Gastrocnemius medialis (tissue), 4 donors: ENCODE results near the gene CAMSAP1.

Experiments
- POLR2A ChIP-seq, 2 donors: fragments of 450-650 bp; IDR thresholded peaks; one replicate each; pipeline ENCODE4 v1.6.1; 2017; ENCODE audit warnings: antibody characterized with exemption in 2 of 2, mild to moderate bottlenecking in 2 of 2, moderate library complexity in 2 of 2
- TF ChIP-seq, protein P1 (sequence below), 5 experiments: fragments of 450-650 bp in 3 of 5; fragments of 200-600 bp in 2 of 5; sonication (generic) in 2 of 5; IDR thresholded peaks in 4 of 5; conservative IDR thresholded peaks in 1 of 5; 1 replicate in 4 of 5; 2 replicates in 1 of 5; pipeline ENCODE4 v1.5.1; 2016 to 2019; ENCODE audit warnings: antibody characterized with exemption in 5 of 5, mild to moderate bottlenecking in 3 of 5, moderate library complexity in 3 of 5

DNA sequence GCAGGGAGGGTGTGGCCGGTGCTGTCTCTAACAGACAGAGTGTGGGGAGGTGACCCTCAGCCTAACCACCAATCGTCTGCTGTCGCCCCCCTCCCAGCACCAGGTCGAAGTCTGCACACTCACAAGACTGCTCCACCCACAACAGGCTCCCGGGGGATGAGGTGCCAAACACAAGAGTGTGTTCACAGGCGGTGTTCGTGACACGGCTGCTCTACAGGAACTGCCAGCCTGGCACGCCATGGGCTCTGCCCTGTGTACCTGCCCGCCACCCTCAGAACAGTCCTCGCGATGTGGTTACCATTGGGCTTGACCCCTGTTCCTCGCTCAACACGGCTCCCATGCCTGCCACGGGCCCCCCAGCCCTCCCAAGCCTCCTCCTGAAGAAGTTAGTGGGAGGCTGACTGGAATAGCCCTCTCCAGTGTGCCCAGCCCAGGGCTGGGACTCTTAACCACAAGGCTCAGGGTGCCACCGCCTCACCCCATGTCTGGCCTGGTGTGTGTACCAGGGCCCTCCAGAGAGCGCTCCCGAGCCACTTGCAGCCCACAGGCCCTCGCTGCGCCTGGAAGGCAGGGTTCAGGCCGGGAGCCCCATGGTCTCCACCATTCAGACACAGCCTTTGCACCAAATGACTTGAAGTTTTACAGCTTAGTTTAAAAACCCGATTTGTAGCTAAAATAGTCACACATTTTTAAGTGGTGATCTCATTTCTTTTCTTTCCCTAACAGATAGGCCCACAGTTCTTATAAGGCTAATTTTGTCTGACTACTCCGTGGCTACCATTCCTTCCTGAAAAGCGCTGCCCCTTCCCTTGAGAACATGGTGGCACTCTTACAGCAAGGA, 102.5 kb downstream of the CAMSAP1 start:
- TF ChIP-seq, protein P1, sequence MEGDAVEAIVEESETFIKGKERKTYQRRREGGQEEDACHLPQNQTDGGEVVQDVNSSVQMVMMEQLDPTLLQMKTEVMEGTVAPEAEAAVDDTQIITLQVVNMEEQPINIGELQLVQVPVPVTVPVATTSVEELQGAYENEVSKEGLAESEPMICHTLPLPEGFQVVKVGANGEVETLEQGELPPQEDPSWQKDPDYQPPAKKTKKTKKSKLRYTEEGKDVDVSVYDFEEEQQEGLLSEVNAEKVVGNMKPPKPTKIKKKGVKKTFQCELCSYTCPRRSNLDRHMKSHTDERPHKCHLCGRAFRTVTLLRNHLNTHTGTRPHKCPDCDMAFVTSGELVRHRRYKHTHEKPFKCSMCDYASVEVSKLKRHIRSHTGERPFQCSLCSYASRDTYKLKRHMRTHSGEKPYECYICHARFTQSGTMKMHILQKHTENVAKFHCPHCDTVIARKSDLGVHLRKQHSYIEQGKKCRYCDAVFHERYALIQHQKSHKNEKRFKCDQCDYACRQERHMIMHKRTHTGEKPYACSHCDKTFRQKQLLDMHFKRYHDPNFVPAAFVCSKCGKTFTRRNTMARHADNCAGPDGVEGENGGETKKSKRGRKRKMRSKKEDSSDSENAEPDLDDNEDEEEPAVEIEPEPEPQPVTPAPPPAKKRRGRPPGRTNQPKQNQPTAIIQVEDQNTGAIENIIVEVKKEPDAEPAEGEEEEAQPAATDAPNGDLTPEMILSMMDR (IDR thresholded peaks at IDR 0.05 in 4 of 5, conservative IDR thresholded peaks at IDR 0.05 in 1 of 5) = no peak
- TF ChIP-seq POLR2A (IDR thresholded peaks at IDR 0.05) = no peak
